GM12872 (cell line): ENCODE data around the gene SHISA9.

Experiments
- TF ChIP-seq, protein P1 (sequence below): IDR thresholded peaks from 3 replicates; pipeline ENCODE4 v1.5.1; 2011; ENCODE audit warnings: low read depth, mild to moderate bottlenecking, low read length, moderate library complexity; ENCODE audit not compliant: insufficient read depth

The SHISA9 gene

DNA sequence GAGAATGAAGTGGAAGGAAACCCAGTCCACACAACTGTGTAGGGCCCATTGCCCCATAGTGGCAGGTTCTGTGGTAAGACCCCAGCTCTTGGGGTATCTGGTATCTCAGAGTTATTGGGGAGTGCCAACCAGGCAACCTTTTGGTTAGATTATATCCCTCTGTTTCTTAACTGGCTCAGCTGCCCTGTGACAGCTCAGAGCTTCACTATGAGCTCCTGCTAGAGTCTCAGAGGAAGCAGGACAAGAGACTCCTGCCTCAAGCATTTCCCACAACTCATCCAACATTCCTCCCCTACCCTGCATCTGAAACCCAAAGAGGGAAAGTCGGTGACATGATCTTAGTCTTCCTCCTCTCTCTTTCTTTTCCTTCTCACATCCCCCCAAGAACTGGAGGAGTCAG, 292.3 kb downstream of the SHISA9 start:
- TF ChIP-seq, protein P1, sequence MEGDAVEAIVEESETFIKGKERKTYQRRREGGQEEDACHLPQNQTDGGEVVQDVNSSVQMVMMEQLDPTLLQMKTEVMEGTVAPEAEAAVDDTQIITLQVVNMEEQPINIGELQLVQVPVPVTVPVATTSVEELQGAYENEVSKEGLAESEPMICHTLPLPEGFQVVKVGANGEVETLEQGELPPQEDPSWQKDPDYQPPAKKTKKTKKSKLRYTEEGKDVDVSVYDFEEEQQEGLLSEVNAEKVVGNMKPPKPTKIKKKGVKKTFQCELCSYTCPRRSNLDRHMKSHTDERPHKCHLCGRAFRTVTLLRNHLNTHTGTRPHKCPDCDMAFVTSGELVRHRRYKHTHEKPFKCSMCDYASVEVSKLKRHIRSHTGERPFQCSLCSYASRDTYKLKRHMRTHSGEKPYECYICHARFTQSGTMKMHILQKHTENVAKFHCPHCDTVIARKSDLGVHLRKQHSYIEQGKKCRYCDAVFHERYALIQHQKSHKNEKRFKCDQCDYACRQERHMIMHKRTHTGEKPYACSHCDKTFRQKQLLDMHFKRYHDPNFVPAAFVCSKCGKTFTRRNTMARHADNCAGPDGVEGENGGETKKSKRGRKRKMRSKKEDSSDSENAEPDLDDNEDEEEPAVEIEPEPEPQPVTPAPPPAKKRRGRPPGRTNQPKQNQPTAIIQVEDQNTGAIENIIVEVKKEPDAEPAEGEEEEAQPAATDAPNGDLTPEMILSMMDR, result no peak

DNA sequence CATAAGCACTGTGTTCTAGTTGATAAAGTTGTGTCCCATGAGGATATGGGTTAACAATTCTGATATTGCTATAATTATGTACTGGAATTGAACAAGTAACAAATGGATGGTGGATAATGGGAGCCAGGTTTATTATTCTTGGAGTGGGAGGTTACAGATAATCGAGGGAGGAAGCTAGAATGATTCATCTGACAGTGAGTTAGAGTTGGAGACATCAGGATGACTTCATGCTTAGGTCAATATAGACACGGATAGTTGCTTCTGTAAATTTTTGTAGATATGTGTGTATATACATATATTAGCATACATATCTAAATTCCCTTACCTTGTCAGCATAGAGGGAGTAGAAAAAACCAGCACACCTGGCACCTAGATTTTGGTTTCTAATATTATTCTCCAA, 293.4 kb downstream of the SHISA9 start:
- TF ChIP-seq, protein P1, result no peak

GRCh38 chr16:13203725-13204124, 302.3 kb downstream of the SHISA9 start:
- TF ChIP-seq, protein P1, result no peak

DNA sequence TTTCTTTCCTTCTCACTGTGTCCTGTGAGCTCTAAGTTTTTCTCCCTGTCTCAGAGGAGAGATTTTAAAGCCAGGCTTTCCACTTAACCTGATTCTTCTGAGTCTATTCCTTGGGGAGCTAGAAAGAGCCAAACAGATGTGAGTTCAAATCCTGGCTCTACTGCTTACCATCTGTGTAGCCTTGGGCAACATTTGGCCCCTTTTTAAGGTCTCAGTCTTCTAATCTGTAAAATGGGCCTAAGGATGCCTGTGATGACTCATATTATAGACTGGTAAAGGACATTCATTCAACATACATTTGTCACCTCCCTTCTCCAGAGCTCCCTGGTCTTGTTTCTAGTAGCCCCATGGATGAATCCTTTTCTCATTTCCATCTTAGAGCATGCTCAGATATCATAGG, 304.0 kb downstream of the SHISA9 start:
- TF ChIP-seq, protein P1, result no peak

- TF ChIP-seq, protein P1, result no peak
These were observed 305.2 kb downstream of the SHISA9 start for GRCh38 chr16:13206606-13207005.

DNA sequence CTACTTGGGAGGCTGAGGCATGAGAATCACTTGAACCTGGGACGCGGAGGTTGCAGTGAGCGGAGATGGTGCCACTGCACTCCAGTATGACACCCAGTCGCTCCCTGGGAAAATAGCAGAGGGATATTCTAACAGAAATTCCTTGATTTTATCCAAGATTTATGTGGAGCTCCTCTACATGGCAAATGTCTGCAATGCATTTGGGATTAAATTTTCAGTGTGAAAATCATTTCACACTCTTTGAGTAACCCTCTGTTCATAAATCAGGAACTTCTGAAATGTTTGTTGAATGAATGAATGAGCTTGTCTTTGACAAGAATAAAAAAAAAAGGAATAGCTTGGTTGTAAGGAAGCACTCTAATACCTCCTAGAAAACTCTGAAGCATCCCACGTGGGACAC, 305.8 kb downstream of the SHISA9 start:
- TF ChIP-seq, protein P1, result no peak

- TF ChIP-seq, protein P1, result no peak
These were observed 322.3 kb downstream of the SHISA9 start for GRCh38 chr16:13223666-13224065.

DNA sequence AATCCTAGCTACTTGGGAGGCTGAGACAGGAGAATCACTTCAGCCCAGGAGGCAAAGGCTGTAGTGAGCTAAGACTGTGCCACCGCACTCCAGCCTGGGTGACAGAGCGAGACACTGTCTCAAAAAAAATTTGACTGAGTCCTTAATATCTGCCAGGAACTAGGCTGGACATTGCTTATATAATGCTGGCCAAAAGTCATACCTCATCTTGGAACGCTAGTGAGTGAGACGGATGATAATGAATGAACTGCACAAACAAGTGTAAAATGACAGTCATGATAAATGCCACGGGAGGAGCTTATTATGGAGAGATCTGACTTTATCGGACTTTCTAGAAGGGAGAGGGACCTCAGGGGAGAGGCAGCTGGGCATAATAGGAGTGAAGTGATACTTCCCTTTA, 327.6 kb downstream of the SHISA9 start:
- TF ChIP-seq, protein P1, result no peak
